Brain pericyte (primary cell): Measurements from ENCODE around the gene BBS9.
A peak's percentile ranks its signal among the peaks of the same experiment; 100 is the strongest.
"Not testable (repeated sequence)": the region's sequence is repeated elsewhere in the genome, so short reads cannot be mapped to it uniquely, and the experiment has no call there.

Experiments used
- DNase-seq: peaks from one replicate; pipeline ENCODE4 v3.0.0-alpha.2; 2012; ENCODE audit warnings: low read depth, low spot score

BBS9 gene

DNA sequence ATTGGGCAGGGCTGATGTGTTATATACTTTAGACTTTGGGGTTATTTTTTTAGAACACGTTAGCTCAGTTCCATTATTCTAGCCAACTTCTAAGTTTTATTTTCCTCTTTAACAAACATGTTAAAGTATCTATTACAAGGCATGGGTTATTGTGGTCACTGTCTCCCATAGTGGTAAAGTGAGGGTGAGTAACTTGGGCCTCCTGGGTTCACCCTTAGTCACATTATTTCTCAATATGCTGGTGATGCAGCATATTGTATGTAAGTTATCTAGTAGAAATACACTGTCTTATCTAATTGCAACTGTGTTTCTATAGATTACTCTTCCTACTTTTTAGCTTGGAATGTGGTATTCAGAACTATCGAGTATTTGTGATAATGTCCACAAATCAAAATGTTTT lies 65.9 kb downstream of the BBS9 start:
- peak; percentile 49 for DNase-seq

DNA sequence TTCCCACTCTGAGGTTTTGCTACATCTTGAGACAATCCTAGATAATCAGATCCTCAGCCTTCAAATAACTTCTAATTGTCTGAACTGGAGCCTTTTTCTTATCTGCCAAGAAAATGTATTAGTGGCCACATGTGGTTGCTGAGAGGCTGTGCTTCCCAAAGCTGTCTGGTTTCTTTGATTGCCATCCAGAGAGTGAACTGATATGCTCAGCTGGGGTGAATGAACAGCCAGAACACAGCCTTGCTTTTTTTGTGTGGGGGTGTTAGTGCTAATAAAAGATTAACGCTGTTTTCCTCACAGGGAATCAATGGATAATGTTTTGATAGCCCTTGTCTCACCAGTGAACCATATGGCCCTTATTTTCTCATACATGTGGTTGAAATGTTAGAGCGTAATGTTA lies 66.9 kb downstream of the BBS9 start:
- no peak for DNase-seq

DNA sequence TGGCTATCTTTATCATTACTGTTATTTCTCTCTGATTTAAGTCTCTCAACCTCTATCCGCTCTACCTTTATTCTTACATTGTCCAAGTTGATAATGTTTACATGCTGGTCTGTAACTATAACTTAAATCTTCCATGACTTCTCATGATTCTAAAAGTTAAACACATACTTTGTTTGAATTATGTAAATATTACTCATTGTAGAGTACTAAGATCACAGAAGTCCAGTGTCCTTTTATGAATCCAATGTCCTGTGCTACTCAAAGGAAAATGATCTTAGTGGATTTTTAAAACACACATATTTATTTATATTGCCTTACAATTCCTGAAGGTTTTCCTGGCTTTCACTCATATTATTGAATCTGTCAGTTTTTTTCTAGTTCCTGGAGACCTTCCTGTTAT lies 70.9 kb downstream of the BBS9 start:
- no peak for DNase-seq

DNA sequence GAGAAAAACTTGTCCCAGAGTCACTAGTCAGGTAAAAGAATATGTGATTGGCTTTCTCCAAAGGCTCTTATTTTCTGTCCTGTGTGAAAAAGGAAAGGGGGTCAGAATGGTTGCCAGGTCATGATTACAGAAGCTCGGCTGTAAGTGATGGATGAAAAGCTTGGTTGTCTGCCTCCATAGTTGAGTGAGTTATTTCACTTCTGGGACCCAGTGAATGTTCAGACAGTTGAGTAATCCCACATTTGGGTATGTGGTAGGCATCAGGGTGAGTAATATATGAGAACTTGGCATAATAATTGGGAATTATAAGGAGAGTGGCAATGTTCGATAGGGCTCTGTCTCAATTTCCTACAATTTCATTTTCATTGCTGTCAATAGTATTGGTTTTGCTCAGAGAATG lies 72.5 kb downstream of the BBS9 start:
- no peak for DNase-seq

DNA sequence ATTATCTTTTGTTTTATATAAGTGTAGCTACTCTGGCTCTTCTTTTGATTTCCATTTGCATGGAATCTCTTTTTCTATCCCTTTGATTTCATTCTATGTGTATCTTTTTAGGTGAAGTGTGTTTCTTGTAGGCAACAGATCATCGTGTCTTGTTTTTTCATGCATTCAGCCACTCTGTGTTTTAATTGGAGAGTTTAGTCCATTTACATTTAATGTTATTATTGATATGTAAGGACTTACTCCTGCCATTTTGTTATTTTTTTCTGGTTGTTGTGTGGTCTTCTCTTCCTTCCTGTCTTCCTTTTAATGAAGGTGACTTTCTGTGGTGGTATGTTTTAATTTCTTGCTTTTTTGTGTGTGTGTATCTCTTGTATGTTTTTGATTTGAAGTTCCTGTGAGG lies 81.6 kb downstream of the BBS9 start:
- no peak for DNase-seq

DNA sequence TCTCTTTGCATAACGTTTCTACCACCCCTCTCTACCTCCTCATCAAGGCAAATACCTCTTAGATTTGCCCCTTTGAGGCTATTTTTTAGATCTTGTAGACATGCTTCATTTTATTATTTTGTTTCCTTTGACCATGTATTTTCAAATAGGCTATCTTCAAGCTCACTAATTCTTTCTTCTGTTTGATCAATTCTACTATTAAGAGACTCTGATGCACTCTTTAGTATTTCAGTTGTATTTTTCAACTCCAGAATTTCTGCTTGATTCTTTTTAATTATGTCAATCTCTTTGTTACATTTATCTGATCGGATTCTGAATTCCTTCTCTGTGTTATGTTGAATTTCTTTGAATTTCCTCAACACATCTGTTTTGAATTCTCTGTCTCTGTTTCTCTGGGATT lies 82.8 kb downstream of the BBS9 start:
- DNase-seq: no peak

DNA sequence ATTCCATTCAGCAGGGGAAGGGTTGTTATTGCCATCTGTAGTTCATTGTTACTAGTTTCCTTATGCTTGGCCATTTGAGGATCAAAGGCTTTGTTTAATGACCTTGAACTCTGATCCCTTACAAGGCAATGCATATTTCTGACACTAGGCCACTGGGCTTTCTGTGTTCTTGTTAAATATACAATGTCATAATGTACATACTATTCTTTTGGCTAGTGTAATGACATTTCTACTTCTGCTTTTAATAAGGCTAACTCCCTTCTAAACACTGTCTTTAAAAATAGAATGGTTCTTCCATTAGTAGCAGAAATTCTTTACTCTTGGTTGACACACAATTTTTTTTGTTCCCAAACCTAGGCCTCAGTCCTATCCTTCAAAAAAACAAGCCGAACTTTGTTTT lies 86.6 kb downstream of the BBS9 start:
- no peak for DNase-seq

DNA sequence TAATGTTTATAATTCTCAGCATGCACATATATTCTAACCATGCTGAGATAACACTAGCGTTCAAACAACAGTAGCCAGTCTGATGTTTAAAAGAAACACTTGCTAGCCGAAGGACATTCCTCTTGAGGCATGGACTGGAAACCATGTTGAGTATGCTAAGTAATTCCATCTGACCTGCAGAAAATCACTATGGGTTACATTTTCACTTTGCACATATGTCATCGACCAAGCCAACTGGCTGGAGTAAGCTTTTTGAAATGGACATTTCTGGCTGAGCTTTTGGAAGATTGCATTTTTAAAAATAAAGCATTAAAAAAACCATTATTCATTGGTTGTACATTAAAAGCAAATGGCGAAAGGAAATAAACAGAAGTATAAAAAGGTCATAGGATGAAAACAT lies 88.2 kb downstream of the BBS9 start:
- DNase-seq: no peak

DNA sequence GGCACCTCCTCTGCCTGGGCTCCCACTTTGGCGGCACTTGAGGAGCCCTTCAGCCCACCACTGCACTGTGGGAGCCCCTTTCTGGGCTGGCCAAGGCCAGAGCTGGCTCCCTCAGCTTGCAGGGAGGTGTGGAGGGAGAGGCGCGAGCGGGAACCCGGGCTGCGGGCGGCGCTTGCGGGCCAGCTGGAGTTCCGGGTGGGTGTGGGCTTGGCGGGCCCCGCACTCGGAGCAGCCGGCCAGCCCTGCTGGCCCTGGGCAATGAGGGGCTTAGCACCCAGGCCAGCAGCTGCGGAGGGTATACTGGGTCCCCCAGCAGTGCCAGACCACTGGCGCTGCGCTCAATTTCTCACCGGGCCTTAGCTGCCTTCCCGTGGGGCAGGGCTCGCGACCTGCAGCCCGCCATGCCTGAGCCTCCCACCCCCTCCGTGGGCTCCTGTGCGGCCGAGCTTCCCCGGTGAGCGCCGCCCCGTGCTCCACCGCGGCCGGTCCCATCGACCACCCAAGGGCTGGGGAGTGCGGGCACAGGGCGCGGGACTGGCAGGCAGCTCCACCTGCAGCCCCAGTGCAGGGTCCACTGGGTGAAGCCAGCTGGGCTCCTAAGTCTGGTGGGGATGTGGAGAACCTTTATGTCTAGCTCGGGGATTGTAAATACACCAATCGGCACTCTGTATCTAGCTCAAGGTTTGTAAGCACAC lies 89.6 kb downstream of the BBS9 start:
- not testable (repeated sequence) for DNase-seq

DNA sequence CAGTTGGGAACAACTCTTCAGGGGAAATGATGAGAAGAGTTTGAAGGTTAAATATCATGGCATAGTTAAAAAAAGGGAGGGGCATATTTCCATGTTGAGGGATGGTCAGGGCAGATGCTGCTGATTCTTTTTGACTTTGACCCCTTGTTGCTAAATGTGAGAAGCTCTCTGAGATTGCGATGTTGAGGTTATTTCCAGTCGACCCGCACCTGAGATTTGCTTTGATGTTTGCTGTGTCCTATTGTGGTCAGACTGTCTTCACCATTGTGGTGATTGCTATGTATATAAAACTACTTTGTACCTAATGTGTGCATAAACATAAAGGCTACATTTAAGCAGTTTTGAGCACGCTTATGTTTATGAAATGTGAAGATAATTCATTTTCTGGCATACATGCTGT lies 90.9 kb downstream of the BBS9 start:
- no peak for DNase-seq

DNA sequence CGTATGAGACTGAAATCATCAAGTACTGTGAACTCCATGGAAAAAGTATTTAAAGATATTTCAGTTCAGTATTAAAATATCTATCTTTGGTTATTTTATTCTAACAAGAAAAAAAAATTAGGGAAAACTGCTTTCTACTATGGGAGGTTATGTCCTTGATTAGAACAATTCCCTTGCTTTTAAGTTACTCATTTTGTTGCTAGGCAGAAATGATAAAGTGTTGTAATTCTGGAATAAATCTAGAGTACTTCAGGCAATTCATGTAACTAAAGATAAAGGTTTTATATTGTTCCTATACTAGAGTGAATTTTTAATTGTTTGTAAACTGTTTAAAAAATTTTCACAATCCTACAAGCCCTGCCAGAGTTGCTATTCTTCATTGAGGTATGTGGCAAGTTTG lies 92.0 kb downstream of the BBS9 start:
- no peak for DNase-seq

DNA sequence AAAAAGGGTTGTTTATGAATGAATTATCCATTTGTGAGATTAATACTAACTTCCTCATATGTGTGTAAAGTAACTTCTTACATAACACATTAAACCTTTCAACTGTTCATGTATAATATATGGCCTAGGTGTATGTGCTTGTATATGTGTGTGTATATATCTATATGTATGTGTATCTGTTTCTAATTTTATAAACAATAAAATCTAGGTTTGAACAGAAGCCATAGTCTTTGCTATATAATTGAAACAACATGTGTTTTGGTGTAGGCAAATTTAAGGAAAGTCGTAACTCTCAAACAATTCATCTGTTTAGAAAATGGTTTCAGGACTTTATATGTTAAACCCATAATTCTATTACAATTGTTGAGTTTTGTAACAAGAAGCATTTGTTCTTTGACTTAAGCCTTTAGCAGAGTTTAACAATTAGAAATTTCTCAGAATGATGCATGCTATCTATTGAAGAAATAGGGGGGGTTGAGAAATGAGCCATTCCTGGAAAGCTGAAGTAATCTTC lies 103.3 kb downstream of the BBS9 start:
- DNase-seq: no peak

DNA sequence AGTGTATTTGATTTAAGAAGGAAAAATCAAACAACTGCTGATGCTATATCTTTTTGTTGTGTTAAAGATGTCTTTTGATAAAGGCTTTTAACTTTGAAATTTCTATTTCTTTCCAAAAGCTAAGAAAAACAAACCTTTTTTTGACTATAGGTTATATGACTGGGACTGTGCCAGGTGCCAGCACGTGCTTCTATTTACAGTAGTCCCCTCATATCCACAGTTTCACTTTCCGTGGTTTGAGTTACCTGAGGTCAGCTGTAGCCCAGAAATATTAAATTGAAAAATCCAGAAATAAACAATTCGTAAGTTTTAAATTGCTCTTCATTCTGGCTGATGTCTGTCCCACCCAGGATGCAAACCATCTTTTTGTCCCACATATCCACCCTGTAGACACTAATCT lies 104.3 kb downstream of the BBS9 start:
- DNase-seq: no peak

DNA sequence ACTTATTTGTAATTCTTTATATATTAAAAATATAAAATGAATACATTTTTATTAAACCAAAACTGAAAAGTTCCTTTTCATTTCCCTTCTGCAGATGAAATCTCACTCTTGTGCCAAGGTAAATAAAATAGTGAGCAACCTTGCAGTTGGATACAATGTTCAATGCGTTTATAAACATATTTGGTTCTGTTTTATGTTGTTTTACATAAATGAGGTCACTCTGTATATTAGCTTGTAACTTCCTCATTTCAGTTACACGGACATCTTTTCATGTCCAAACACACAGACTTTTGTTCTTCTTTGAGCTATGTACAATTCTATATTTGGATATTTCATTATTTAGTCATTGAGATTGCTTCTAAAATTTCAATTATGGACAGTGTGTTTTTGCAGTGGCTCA lies 107.7 kb downstream of the BBS9 start:
- no peak for DNase-seq

DNA sequence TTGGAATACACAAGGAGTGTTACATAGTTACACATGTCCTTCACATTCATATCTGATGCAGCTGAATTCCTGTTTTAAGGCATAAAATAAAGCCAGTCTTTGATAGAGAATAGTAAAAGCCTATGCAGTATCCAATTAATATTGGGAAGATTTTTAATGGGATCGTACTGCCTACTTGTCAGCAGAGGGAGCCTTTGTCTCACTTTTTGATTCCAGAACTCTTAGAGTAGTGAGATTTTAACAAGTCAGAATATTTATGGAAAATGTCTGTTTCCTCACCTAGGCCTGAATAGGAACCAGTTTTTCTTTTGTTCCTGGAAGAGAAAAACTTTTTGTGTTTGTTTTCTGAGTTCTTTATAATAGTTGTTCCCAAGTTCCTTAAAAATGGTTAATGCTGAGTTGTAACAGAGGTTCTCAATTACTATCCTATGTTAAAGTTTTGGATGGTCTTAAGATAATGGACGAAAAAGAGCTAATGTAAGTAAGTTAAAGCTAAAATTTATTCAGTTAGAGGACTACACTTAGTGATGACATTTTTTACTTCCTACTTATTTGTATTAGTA lies 114.0 kb downstream of the BBS9 start:
- DNase-seq: no peak

DNA sequence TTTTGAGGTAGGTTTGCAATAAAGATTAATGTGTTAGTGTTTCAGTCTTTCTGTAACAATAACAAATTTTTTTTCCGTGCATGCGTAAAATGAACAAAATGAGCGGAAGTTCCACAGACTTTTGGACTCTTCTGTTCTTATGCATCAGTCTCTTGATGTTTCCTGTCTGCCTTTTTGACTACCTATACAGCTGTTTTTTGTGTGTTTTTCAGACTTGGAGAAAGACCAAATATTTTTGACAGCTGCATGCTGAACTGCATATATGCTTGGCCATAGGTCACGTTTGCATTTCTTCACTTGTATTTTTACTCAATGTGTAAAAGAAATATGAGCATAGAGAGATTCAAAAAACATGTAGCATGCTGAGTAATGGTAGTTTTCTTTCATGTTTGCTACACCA lies 119.3 kb downstream of the BBS9 start:
- DNase-seq: no peak

DNA sequence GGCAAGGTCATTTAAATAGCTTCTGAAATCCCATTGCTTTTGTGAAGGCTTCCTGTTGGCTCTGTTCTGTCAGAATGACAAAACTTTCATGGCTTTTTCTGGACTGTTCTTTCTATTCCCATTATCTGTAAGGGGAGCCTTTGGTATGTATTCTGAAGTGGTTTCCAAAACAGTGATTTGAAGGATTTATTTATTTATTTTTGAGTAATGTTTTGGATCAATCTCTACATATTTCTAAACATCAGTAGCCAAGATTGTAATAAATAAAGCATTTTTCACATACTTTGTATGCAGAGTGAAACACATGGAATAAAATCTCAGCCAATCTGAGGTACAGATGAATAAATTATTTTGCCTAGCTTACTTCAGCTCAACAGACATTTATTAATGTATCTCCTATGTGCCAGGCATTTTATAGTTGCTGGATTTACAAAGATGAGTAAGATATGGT lies 121.1 kb downstream of the BBS9 start:
- DNase-seq: no peak

DNA sequence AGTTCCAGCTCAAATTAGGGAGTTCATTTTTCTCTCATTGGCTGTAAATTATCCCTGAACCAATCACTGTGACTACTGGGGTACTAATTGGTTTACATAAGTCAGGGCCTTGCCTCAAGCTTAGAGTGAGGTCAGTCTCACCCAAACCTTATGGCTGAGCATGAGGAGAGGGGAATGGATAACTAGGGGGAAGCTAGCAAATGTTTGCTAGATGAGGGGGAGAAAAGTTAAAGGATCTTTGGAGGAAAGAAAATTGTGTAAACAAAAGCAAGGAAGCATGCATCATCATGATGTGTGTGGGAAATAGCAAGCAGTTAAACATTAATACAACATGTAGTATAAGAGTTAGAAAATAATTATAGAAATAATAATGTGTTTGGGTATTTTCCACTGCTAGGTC lies 121.9 kb downstream of the BBS9 start:
- no peak for DNase-seq

DNA sequence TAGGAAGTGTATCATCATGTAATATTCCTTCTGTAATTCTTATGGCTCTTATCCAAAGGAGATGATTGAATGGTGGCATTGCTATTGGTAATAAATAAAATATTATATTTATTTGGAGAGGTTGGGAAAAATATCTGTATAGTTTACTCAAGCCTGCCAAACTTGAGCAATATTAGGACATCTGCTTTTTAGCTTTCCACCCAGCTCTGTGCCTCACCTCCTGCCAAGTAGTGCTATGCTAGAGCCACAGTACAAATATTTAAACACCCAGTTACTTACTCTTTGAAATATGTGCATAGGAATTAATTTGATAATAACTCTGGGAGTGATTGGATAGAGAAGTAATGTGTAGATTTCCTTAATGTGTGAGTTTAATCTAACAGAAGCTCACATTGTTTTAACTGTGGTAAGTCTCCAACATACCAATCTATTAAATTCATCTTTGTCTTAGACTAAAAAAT lies 129.2 kb downstream of the BBS9 start:
- DNase-seq: no peak

DNA sequence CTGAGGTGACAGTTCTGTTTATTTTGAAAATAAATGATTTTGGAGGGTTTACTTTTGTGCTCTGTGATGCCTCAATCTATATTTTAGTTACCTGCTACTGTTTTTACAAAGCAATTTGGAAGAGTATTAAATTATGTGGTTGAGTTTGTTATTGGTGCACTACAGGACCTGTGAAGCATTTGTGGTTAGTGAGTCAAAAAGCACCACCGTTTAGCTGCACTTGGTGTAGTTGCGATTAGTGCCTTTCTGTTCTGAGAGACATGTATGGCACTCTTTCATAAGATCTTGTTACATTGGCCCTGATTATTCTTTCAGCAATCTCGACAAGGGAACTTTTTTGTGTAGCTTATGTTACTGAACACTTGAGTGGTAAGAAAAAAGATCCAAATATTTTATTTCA lies 132.2 kb downstream of the BBS9 start:
- no peak for DNase-seq

DNA sequence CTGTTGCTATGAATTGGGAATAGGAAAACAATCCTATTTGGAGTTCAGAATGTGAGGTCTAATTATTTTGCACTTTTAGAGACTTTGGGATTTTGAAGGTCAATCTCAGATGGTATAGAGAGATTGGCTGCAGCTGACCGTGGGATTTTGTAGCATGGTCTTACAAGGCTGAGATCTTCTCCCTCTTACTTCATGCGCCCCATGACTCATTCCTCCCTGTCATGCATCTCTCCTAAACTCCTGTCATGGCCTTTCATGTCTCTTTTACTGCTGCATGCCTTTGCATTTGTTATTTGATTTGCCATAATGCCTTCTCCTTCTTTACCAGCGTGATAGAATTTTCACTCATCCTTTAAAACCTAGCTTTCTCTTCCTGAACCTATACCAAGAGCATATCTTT lies 133.1 kb downstream of the BBS9 start:
- no peak for DNase-seq

DNA sequence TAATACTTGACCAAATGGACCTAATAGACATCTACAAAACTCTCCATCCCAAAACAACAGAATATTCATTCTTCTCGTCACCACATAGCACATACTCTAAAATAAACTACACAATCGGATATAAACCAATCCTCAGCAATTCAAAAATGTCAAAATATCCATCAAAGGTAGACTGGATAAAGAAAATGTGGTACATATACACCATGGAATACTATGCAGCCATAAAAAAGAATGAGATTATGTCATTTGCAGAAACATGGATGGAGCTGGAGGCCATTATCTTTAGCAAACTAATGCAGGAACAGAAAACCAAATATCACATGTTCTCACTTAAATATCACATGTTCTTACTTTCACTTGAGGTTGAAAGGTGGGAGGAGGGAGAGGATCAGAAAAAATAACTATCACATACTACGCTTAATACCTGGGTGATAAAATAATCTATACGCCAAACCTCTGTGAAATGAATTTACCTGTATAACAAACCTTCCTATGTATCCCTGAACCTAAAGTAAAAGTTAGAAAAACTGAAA lies 142.5 kb downstream of the BBS9 start:
- not testable (repeated sequence) for DNase-seq

DNA sequence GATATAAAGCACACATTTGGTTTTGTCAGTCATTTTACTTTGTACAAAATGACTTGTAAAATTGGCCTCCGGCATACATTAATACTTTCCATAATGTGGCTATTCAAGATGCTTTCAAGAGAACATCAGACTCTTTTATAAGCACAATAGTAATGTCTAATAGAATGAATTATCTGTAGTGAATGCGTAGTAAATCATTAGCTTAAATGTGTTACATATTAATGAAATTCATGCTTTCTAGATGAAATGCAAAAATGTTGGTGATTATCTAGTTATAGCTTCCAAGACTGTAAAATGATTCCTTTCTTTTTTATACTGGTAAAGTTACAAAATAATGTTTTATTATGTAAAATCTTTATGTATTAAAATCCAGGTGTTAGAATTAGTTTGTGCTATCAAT lies 144.0 kb downstream of the BBS9 start:
- no peak for DNase-seq
